SK-N-MC (cell line): Measurements from ENCODE around the gene MCU.
"Not testable (repeated sequence)": the region's sequence is repeated elsewhere in the genome, so short reads cannot be mapped to it uniquely, and the experiment has no call there.

Source experiments
- DNase-seq: peaks from one replicate; pipeline ENCODE4 v3.0.0-alpha.2; 2011; ENCODE audit warnings: low read depth, low spot score
- H3K27ac ChIP-seq: fragments of 200-600 bp; sonication (generic); 2 replicates; pipeline ENCODE4 v1.5.1; 2016; ENCODE audit warnings: mixed run types
- H3K36me3 ChIP-seq: fragments of 200-600 bp; sonication (generic); 2 replicates; pipeline ENCODE4 v1.6.1; 2017; ENCODE audit warnings: antibody characterized with exemption, low read length, mixed read lengths; ENCODE audit not compliant: insufficient read depth
- H3K4me3 ChIP-seq: fragments of 200-600 bp; sonication (generic); 2 replicates; pipeline ENCODE4 v1.5.1; 2016
- H3K9ac ChIP-seq: fragments of 200-600 bp; sonication (generic); 2 replicates; pipeline ENCODE4 v1.8.0; 2017; ENCODE audit warnings: mixed run types, mixed read lengths; ENCODE audit not compliant: insufficient read length
- H3K9me3 ChIP-seq: fragments of 200-600 bp; sonication (generic); 2 replicates; pipeline ENCODE4 v1.6.1; 2017; ENCODE audit warnings: low read depth, mild to moderate bottlenecking, antibody characterized with exemption, low read length, moderate library complexity, mixed read lengths
- EZH2 ChIP-seq: fragments of 200-600 bp; sonication (generic); IDR thresholded peaks from one replicate; pipeline ENCODE4 v1.6.1; 2017; ENCODE audit warnings: antibody characterized with exemption
- FOXP2 ChIP-seq: optimal IDR thresholded peaks from 2 replicates; pipeline ENCODE3; 2011; ENCODE audit warnings: mild to moderate bottlenecking, moderate library complexity; ENCODE audit not compliant: insufficient read depth; ENCODE audit errors: extremely low read length, control extremely low read depth
- POLR2AphosphoS5 ChIP-seq: IDR thresholded peaks from 2 replicates; pipeline ENCODE4 v1.6.1; 2012; ENCODE audit warnings: mild to moderate bottlenecking, low read depth, low read length, borderline replicate concordance

Gene MCU

DNA sequence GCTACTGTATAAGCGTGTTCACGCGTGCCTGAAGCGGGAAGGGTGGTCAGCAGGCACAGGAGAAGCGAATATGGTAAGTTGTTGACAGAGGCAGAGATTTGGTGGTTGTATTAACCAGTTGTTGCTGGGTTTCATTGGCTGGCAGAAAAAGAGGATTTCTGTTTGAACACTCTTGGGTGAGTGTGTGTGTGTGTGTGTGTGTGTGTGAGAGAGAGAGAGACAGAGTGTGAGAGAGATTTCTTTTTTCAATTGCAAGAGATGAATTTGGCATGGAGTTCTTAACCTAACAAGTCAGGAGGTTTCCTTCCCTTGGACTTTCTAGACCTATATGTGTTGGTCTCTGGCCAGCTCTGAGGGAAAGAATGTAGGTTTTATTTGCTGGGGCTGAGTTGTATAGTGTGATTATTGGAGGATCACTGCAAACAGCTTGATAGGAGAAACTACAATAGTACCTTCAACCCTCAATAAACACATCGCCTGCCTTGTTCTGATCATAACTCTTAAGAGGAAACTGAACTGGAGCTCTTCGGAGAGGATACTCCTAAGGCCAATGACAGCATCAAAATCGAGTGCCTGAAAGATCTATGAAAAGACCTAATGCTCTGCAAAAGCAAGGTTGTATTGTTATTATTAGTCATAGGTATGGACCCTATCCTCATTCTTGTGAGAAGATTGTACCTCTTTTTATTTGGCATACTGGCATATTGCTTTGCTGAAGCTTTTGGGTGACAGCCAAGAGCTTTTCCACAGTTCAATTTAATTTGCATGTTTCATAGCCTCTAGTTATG lies 1.2 kb downstream of the MCU start:
- Histone ChIP-seq H3K9ac (peak overlapping the region; percentile 53), H3K36me3 (no peaks in the 10 kb centered on the region), H3K27ac (no peak overlapping the region), H3K9me3 (no peaks in the 10 kb centered on the region), H3K4me3 (peak overlapping the region; percentile 81)
- no peak for TF ChIP-seq FOXP2
- no peak for TF ChIP-seq POLR2AphosphoS5
- TF ChIP-seq EZH2, result no peak
- no peak for DNase-seq

DNA sequence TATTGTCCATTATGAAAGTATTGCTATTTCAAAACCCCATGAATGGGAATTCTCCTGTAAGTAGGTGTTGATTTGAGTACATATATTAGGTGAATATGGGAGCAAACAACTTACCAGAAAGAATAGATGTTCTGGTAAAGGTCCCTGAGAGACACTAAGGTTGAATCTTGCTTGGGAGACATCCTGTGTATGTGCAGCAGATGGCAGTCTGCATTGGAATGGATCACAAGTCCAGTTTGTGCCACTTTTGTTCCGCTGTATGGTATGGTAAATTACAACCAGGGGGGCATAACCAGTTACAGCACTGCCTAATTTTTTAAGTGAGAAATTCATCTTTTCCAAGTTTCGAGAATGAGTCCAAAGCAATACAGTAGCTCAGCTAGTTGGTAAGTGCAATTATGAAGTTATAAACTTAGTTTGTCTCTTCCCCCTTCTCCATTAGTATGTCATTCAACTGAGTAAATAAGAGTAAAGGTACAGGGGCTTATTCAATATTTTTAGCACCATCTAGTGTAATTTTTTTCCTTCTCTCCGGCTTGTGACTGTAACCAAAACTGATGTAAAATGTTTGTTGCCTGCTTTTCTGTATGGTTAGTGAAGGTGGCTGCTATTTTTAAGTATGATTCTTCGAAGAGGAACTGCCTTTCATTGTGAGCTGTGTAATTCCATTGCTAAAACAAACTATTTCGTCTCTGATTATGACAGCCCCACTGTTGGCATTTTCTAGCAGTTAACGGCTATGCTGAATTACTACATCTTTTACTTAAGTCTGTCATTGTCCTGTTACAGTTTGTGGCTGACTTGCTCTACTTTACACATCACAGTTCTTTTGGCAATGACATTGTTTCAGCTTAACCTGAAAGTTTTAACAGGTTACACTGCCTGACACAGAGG lies 2.8 kb downstream of the MCU start:
- no peak overlapping the region for H3K4me3 ChIP-seq
- H3K27ac ChIP-seq, result no peak overlapping the region
- no peaks in the 10 kb centered on the region for H3K36me3 ChIP-seq
- no peak for DNase-seq
- TF ChIP-seq POLR2AphosphoS5 (no peak), FOXP2 (no peak), EZH2 (no peak)
- H3K9me3 ChIP-seq, result no peaks in the 10 kb centered on the region
- H3K9ac ChIP-seq, result no peak overlapping the region

DNA sequence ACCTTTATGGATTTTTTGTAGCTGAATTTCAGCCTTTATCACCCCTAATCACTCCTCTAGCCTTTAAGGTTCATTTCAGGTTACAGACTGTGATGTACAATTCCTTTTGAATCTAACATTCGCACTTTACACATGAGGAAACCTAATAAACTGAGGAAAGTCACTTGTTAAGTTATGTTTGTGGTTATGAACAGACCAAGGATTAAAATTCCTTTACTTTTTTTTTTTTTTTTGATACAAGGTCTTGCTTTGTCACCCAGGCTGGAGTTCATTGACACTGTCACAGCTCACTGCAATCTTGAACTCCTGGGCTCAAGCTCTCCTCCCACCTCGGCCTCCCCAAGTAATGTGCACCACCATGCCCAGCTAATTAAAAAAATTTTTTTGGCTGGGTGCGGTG lies 3.6 kb downstream of the MCU start:
- TF ChIP-seq EZH2, result no peak
- TF ChIP-seq FOXP2, result no peak
- TF ChIP-seq POLR2AphosphoS5, result no peak
- no peak overlapping the region for H3K9ac ChIP-seq
- H3K4me3 ChIP-seq, result no peak overlapping the region
- no peak overlapping the region for H3K27ac ChIP-seq
- H3K36me3 ChIP-seq, result no peaks in the 10 kb centered on the region
- no peaks in the 10 kb centered on the region for H3K9me3 ChIP-seq
- no peak for DNase-seq

DNA sequence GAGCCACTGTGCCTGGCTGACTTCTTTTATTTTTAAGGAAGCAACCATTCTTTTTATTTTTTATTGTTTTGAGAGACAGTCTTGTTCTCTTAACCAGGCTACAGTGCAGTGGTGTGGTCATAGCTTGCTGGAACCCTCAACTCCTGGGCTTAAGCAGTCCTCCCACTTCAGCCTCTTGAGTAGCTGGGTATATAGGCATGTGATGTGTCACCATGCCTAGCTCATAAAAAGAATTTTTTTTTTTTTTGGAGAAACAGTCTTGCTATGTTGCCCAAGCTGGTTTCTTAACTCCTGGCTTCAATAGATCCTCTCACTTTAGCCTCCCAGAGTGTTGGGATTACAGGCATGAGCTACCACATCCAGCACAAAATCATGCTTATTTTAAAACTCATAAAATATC lies 5.8 kb downstream of the MCU start:
- H3K36me3 ChIP-seq, result no peaks in the 10 kb centered on the region
- no peak for TF ChIP-seq EZH2
- TF ChIP-seq POLR2AphosphoS5, result no peak
- no peak for TF ChIP-seq FOXP2
- no peak overlapping the region for H3K4me3 ChIP-seq
- H3K27ac ChIP-seq, result no peak overlapping the region
- no peak for DNase-seq
- H3K9me3 ChIP-seq, result no peaks in the 10 kb centered on the region
- no peak overlapping the region for H3K9ac ChIP-seq

DNA sequence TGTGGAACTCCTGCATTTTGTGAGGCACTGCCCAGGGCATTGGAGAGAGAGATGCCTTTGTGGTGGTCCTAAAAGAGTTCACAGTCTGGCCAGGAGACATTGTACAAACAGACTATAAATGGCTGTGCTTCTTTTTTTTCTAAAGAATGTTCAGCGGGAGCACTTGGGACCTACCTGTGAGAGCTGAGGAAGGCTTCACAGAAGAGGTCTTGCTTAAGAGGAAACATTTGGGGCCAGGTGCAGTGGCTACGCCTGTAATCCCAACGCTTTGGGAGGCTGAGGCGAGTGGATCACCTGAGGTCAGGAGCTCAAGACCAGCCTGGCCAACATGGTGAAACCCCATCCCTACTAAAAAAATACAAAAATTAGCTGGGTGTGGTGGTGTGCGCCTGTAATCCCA lies 10.5 kb downstream of the MCU start:
- H3K27ac ChIP-seq, H3K9me3 ChIP-seq, H3K9ac ChIP-seq, H3K36me3 ChIP-seq, DNase-seq, H3K4me3 ChIP-seq: not testable (repeated sequence)

DNA sequence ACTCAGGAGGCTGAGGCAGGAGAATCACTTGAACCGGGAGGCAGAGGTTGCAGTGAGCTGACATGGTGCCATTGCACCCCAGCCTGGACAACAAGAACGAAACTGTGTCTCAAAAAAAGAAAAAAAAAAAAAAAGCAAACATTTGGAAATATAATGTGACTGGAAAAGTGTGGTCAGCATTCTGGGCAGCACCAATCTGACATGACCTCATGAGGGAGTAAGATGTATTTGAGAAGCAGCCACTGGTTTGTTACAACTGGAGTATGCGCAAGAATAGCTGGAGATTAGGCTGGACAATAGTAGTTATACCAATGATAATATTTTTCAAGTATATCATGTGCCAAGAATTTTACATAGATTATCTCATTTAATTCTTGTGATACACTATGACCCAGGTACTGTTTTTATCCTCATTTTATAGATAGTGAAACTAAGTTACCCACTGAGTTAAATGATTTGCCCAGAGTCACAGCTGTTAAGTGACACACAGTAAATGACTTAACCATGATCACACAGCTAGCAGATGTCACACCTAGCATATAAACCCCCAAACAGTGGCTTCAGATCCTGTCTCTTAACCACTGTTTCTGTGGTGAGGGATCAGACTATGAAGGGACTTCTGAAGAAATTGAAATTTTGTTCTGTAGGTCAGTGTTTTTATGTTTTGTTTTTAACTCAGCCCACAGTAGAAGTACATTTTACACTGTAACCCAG lies 11.1 kb downstream of the MCU start:
- Histone ChIP-seq H3K36me3 (no peaks in the 10 kb centered on the region), H3K9me3 (no peaks in the 10 kb centered on the region), H3K27ac (no peak overlapping the region), H3K4me3 (no peak overlapping the region), H3K9ac (no peak overlapping the region)
- DNase-seq, result no peak
- TF ChIP-seq FOXP2 (no peak), EZH2 (no peak), POLR2AphosphoS5 (no peak)

DNA sequence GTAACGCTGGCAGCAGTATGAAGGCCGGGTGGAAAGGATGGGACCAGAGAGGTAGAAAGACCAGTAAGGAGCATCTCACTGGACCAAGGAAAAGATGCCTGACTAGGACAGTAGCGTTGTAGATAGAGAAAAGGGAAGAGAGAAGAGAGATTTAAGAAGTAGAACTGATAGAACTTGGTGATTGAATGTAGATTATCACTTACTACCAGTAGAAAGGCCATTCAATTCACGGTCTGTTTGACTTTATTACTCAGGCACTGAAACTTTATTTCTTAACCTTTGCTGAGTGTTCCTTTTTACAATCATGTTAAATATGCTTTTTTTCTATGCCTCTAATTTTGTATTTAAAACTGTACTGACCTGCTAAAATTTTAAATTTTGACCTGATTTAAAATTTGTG lies 12.2 kb downstream of the MCU start:
- DNase-seq, result no peak
- Histone ChIP-seq H3K36me3 (no peaks in the 10 kb centered on the region), H3K4me3 (no peak overlapping the region), H3K27ac (no peak overlapping the region), H3K9me3 (no peaks in the 10 kb centered on the region), H3K9ac (no peak overlapping the region)
- TF ChIP-seq POLR2AphosphoS5 (no peak), EZH2 (no peak), FOXP2 (no peak)

DNA sequence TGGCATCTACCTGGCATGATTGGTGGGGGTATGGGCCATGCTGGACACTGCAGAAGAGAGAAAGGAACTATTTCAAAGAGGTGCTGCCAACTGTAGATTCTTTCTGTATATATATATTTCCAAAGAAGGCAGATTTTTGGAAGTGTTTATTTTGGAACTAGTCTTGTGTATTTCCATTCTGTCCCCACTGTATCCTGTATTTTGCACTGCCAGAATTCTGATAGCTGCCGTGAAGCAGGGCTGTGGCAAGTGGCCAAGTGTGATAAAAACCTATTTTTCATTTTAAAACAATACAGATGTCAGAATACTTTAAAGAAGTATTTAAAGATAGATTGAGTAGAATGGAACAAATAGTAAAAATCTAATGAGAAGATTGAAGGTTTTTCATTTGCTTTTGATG lies 17.1 kb downstream of the MCU start:
- TF ChIP-seq POLR2AphosphoS5 (no peak), EZH2 (no peak), FOXP2 (no peak)
- H3K36me3 ChIP-seq, result no peaks in the 10 kb centered on the region
- H3K9me3 ChIP-seq, result no peaks in the 10 kb centered on the region
- DNase-seq, result no peak
- no peak overlapping the region for H3K4me3 ChIP-seq
- H3K9ac ChIP-seq, result peak overlapping the region; percentile 26
- H3K27ac ChIP-seq, result no peak overlapping the region

DNA sequence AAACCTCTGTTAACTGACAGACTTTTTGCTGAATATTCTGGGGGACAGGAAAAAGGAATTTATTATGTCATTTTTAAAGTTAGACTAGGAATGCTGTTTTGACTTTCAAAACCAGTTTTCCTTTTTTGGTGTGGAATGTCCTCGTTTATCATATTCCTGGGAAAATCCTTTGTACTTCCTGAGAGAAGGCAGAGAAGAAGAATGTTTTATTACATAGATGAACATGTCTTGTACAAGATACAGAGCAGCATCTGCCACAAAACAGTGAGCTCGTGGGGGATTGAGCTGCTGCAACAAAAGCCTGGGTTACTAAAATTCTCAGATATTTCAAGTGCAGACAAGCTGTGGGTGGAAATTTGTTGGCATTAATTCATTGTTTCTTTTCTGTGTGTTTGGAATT lies 20.2 kb downstream of the MCU start:
- TF ChIP-seq POLR2AphosphoS5 (no peak), FOXP2 (no peak), EZH2 (no peak)
- Histone ChIP-seq H3K9me3 (no peaks in the 10 kb centered on the region), H3K27ac (peak overlapping the region; percentile 76), H3K36me3 (no peaks in the 10 kb centered on the region; the same call in 1 of the 2 replicates), H3K9ac (no peak overlapping the region), H3K4me3 (peak overlapping the region; percentile 58)
- no peak for DNase-seq
